ENCODE results near the gene SNAPC5. TPM values are rescaled to one million over a fixed set of nuclear protein-coding genes. Genes with fewer than 3 reads are reported as not detected.

The SNAPC5 gene
- total and polyA plus RNA-seq, 10 of the 15 experiments (the other 5 are each of a cell fraction or from before 2014, with no cell fraction given), result 14.4 to 53.5 (median 36.9) TPM

- intact Hi-C loops (cut with micrococcal nuclease; ENCODE audit: unreplicated experiment) (no loop called here), in situ Hi-C loops (cut with MboI) (no loop called here)
- WGBS (ENCODE audit: insufficient coverage, insufficient replicate concordance, low lambda C conversion rate, missing lambda C conversion rate), result 98% methylated on average over 2 of the region's 2 CpGs
- Histone ChIP-seq H3K4me1 (ENCODE audit: control insufficient read depth, insufficient read depth, low read length) (no peaks in the 10 kb centered on the region), H3K9ac (ENCODE audit: control insufficient read depth, insufficient read depth, low read length) (no peak overlapping the region), H3K4me2 (ENCODE audit: control insufficient read depth, insufficient read depth) (no peak overlapping the region), H3K27ac (ENCODE audit: control insufficient read depth, insufficient read depth) (no peak overlapping the region), H4K20me1 (ENCODE audit: control insufficient read depth, insufficient read depth) (no peaks in the 10 kb centered on the region), H3K9me3 (replicated peaks; ENCODE audit: control insufficient read depth, insufficient read depth, low read length) (no peaks in the 10 kb centered on the region), H3K4me3 (no peak overlapping the region), H2AFZ (ENCODE audit: control insufficient read depth, low read depth, low read length) (no peak overlapping the region), H3K36me3 (ENCODE audit: control insufficient read depth in 2 of 2, insufficient read depth in 2 of 2, low read length in 1 of 2) (peaks cover 0 to 20% of the 10 kb centered on the region in 2 experiments), H3K79me2 (ENCODE audit: control insufficient read depth, insufficient read depth, low read length) (no peaks in the 10 kb centered on the region), H3K27me3 (replicated peaks in 1 of 2; ENCODE audit: control insufficient read depth in 2 of 2, insufficient read depth in 2 of 2, low read length in 1 of 2) (no peaks in the 10 kb centered on the region)
- SMC1A ChIA-PET (ENCODE audit: uncharacterized antibody, unreplicated experiment), result interaction anchor here (1.3 kb wide), 1 partner anchor 10 kb away, joined by 4 read pairs; no protein-coding TSS in a partner anchor
- no peak for FAIRE-seq
- no peak for ATAC-seq
- TF ChIP-seq ZZZ3 (IDR thresholded peaks at IDR 0.05; ENCODE audit: control insufficient read depth, insufficient read length, low read depth) (no peak), MLLT1 (IDR thresholded peaks at IDR 0.05) (no peak), RAD51 (IDR thresholded peaks at IDR 0.05) (no peak), RELB (IDR thresholded peaks at IDR 0.05; ENCODE audit: low read depth) (no peak), ZBED1 (IDR thresholded peaks at IDR 0.05; ENCODE audit: borderline replicate concordance) (no peak), EP300 (IDR thresholded peaks at IDR 0.05; ENCODE audit: borderline replicate concordance in 1 of 2, control insufficient read depth in 1 of 2, low read depth in 2 of 2, low read length in 2 of 2) (no peak), TARDBP (IDR thresholded peaks at IDR 0.05; ENCODE audit: borderline replicate concordance) (no peak), EED (IDR thresholded peaks at IDR 0.05; ENCODE audit: low read depth) (no peak), PML (IDR thresholded peaks at IDR 0.05; ENCODE audit: low read length) (no peak), SREBF2 (IDR thresholded peaks at IDR 0.05; ENCODE audit: low read length) (no peak), SUZ12 (IDR thresholded peaks at IDR 0.05; ENCODE audit: unreplicated experiment) (no peak), IKZF1 (conservative IDR thresholded peaks at IDR 0.05) (no peak), SMAD1 (IDR thresholded peaks at IDR 0.05; ENCODE audit: low read depth, partially characterized antibody) (no peak), TCF3 (IDR thresholded peaks at IDR 0.05; ENCODE audit: borderline replicate concordance, insufficient read depth, low read depth, low read length) (no peak), TCF12 (IDR thresholded peaks at IDR 0.05; ENCODE audit: low read depth, low read length) (no peak), CHD1 (IDR thresholded peaks at IDR 0.05; ENCODE audit: low read depth, low read length) (no peak), BCL3 (IDR thresholded peaks at IDR 0.05; ENCODE audit: borderline replicate concordance, insufficient read depth, low read depth, low read length, poor library complexity, severe bottlenecking) (no peak), RCOR1 (conservative IDR thresholded peaks at IDR 0.05; ENCODE audit: low read depth, low read length) (no peak), TAF1 (IDR thresholded peaks at IDR 0.05; ENCODE audit: borderline replicate concordance, low read depth, low read length) (no peak), ASH2L (IDR thresholded peaks at IDR 0.05; ENCODE audit: borderline replicate concordance, low read depth) (no peak)
- DNase-seq (ENCODE audit: low read depth, low spot score), result no peak
- CTCF ChIA-PET, result no interaction called here
- POLR2A ChIA-PET, result interaction anchor here (0.6 kb wide), 1 partner anchor 41 kb away, joined by 4 read pairs; no protein-coding TSS in a partner anchor
- RAD21 ChIA-PET (ENCODE audit: unreplicated experiment), result no interaction called here
- BruUV-seq (replicated peaks), result no TSS peak
These were observed 35.6 kb downstream of the SNAPC5 start for GRCh38 chr15:66461917-66462316.

All from GM12878 (cell line).